Fibroblast of skin of abdomen (primary cell): ENCODE data around the gene FABP1. TPM values are rescaled to one million over a fixed set of nuclear protein-coding genes. Genes with fewer than 3 reads are reported as not detected.

Experiments used
- DNase-seq: peaks from one replicate; pipeline ENCODE4 v3.0.0-alpha.2; 2013
- polyA plus RNA-seq, 2 experiments: library from polyadenylated mRNA; unstranded; fragments of 120-200 nt; gene quantifications; one replicate each; pipeline ENCODE4 v1.2.1, GENCODE V29; 2013; ENCODE audit not compliant: insufficient read length in 2 of 2

Gene FABP1
- not detected for polyA plus RNA-seq (2013, experiment 1 of 2; ENCODE audit: insufficient read length)
- polyA plus RNA-seq (2013, experiment 2 of 2; ENCODE audit: insufficient read length): not detected

- DNase-seq: no peak
Measured at GRCh38 chr2:88127888-88128653, at the start of gene FABP1. Gene FABP1 (minus strand): TSS chr2:88128062. CDS start chr2:88128017, 45 bp downstream.

DNA sequence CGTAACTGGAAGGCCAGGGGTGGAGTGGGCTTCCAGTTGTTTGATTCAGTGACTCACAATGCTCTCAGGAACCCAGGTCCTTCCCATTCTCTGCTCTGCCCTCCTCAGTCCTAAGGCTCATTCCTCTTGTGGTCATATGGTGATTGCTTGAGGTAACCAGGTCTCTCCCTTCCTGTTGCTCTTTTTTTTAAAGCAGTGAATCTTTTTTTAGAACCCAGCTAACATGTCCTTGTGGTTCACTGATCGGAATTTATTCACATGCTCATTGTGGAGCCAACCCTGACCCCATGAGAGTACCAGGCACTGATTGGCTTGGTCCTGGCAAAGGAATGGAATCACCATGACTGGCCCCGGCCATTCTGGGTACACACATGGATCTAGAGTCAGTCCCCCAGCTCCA is 49.7 kb upstream of the FABP1 start:
- no peak for DNase-seq

DNA sequence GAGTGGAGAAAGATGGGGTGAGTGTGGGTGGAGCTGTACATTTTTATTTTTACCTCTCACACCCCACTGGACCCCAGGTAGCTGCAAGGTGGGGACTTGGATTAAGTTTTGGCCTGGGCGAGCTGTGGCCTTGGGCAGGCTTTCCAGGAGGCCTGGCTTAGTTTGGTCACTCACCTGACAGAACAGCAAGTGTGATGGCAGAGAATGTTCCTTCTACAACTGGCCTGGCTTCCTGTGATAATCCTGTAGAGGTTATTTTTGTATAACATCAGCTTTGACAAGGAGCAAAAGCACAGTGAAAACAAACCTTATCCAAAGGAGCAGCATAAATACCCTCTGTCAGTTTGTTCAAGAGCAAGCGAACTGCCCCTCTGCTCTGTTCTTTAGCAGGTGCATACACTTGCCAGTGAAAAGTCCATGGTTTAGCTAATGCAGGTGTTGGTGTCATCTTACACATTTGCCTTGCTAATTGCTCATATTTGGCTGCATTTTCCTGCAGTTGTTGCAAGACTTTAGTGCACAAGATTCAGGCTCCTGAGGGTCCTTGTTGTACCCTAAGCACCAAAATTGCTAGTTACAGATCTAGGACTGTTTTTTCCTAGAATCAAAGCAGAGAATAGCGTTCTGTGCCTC is 48.6 kb upstream of the FABP1 start:
- DNase-seq: no peak

- DNase-seq: no peak
Measured at GRCh38 chr2:88172882-88173281, 45.0 kb upstream of the FABP1 start.

GRCh38 chr2:88171966-88172365 is 44.1 kb upstream of the FABP1 start:
- no peak for DNase-seq

DNA sequence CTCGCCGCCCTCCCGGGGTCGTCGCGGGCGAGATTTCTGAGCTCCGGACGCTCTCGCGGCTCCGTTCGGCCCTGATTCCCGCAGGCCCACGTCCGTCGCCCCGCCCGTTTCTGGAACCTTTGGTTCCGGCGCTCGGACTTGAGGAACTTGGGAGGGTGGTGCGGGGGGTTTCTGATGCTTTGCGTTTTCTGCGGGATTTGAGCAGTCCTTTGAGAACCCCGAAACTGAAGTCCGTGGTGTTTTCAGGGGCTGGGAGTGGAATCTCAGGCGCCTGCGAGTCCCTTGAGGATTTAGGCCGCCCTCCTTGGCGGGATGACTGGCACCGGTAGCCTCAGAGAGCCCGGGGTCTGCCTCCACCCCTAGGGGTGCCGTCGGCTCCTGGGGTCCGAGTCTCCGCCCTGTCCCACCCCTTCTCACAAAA is 42.6 kb upstream of the FABP1 start:
- DNase-seq: no peak

DNA sequence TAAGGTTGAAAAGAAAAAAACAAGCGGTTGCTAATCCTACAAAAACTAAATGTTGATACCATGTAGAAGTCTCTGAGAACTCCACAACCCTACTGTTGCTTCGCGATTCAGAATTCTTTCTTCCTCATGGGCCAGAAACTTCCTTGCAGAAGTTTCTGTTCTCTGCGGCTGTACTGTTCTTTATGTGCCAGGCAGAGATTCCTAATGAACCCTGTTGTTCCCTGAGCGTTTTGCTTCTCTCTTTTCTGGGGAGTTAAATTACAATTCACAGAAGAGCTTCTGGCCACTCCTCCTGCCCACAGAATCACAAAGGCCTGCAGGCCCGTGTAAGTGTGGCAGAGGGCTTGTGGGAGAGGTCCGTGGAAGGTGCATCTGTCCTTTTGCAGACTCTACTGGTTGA is 40.5 kb upstream of the FABP1 start:
- DNase-seq: no peak

- no peak for DNase-seq
Measured at GRCh38 chr2:88167740-88168139, 39.9 kb upstream of the FABP1 start.

- DNase-seq: no peak
Measured at GRCh38 chr2:88165332-88166003, 37.6 kb upstream of the FABP1 start.

DNA sequence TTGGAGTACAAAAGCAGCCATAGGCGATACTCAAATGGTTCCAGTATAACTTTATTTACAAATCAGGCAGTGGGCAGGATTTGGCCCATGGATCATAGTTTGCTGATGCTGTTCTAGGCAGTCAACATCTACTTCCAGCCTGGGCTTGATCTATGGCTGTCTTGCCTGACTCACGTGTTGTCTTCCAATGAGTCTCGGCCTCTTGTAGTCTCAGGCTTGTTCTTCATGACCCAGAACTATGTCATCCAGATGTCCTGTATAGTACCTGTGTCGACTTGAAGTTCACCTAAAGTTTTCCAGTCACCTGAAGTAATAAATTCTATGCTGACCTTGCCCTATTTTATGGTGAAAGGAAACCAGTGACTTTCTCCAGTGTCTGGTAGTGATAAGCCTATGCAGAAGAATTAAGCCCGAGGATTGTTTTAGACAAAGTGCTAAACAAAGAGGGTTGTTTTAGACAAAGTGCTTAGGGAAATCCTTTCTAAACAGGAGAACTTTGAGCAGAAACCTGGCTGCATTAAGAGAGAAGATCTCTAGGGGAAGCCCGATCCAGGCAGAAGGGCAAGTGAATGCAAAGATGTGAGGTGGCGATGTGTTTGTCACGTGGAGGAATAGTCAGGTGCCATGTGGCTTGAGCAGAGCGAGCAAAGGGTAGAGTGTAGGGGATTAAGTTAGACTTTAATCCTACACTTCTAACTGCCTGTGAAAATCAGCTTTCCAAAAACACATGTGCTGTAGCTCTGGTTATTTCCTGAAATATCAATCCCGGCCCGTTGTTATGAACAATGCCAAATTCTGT is 33.8 kb upstream of the FABP1 start:
- DNase-seq: no peak

DNA sequence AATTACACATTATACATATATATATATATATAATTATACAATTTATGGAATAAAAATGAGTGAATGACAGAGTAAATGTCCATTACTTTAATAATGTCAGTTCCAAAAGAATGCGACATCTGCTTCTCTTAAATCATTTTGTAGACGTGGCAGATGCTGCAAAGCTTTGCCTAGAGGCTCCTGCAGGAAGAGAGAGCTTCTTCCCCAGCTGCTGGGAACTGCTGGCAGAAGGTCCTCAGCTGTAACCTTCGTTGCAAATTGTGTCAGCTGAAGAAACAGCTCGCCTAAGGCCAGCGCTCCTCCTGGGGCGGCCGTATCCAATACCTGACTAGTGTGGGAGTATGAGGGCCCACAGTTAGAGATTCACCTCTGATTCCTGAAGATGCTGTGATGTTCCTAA is 32.7 kb upstream of the FABP1 start:
- no peak for DNase-seq

GRCh38 chr2:88159955-88160415 is 32.1 kb upstream of the FABP1 start:
- peak; percentile 72 for DNase-seq

GRCh38 chr2:88159481-88159880 is 31.6 kb upstream of the FABP1 start:
- DNase-seq: no peak

- DNase-seq: no peak
Measured at GRCh38 chr2:88148929-88149438, 21.1 kb upstream of the FABP1 start.

- DNase-seq: no peak
Measured at GRCh38 chr2:88147145-88147544, 19.3 kb upstream of the FABP1 start.

- no peak for DNase-seq
Measured at GRCh38 chr2:88146590-88146989, 18.7 kb upstream of the FABP1 start.

- no peak for DNase-seq
Measured at GRCh38 chr2:88144914-88145497, 17.1 kb upstream of the FABP1 start.

DNA sequence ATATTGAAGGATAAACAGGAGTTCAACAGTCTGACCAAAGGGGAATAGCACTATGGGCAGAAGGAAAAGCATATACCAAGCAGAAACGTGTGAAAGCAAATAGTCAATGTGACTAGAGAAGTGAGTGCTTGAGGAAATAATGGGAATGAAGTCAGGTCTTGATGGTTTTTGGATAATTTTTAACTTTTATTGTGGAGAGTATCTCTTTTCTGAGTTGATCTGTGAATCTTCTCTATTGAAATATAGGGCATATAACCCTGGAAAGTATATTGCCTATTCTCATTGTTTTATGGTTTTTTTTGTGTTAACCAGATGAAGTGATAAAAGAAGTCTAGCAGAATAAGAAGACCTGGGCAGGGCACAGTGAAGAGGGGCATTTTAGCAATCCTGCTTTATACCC is 16.4 kb upstream of the FABP1 start:
- DNase-seq: no peak

GRCh38 chr2:88141952-88142351 is 14.1 kb upstream of the FABP1 start:
- DNase-seq: no peak

DNA sequence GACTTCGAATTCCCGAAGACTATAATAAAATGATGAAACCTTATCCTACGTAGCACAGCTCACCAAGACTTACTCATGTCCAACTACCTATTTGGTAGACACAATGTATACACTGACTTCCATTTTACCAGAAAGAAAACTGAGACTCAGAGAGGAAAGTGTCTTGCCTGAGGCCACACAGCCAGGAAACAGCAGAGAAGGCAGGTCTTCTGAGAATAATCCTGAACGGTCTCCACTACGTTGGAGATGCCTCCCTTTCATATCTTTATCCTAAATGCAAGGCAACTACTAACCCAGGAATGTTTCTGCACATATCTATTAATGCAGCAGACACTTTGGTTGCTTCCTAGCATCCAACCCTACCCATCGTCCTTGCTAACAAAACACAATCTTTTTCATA is 11.9 kb upstream of the FABP1 start:
- no peak for DNase-seq

GRCh38 chr2:88139203-88139702 is 11.4 kb upstream of the FABP1 start:
- DNase-seq: no peak

- no peak for DNase-seq
Measured at GRCh38 chr2:88137833-88138232, 10.0 kb upstream of the FABP1 start.
